GM23338 (cell line): ENCODE measurements around the gene IMPDH1. TPM values are rescaled to one million over a fixed set of nuclear protein-coding genes. Genes with fewer than 3 reads are reported as not detected.

ENCODE experiments used
- ATAC-seq: fragments of 200-7000 bp; cut with Tn5 transposase; 3 replicates; pipeline ENCODE4 v1.9.1; 2020
- DNase-seq: peaks from one replicate; pipeline ENCODE4 v3.0.0-alpha.2; 2015; ENCODE audit warnings: low spot score
- H2AFZ ChIP-seq: fragments of 200-600 bp; sonication (generic); 2 replicates; pipeline ENCODE4 v1.8.0; 2016; ENCODE audit warnings: antibody characterized with exemption, mild to moderate bottlenecking, moderate library complexity
- H3F3A ChIP-seq: fragments of 200-600 bp; sonication (generic); replicated peaks from 2 replicates; pipeline ENCODE4 v1.8.0; 2017; ENCODE audit warnings: antibody characterized with exemption, mixed run types, low read depth
- H3K27ac ChIP-seq: fragments of 200-600 bp; sonication (generic); 2 replicates; pipeline ENCODE4 v1.6.1; 2016; ENCODE audit warnings: low read depth
- H3K27me3 ChIP-seq: fragments of 200-600 bp; sonication (generic); 2 replicates; pipeline ENCODE4 v1.8.0; 2016; ENCODE audit warnings: mild to moderate bottlenecking, mixed run types, moderate library complexity; ENCODE audit not compliant: insufficient read depth
- H3K36me3 ChIP-seq: fragments of 200-600 bp; sonication (generic); 2 replicates; pipeline ENCODE4 v1.8.0; 2016; ENCODE audit warnings: mild to moderate bottlenecking; ENCODE audit not compliant: insufficient read depth
- H3K4me1 ChIP-seq: fragments of 200-600 bp; sonication (generic); 2 replicates; pipeline ENCODE4 v1.8.0; 2016; ENCODE audit warnings: mild to moderate bottlenecking, moderate library complexity; ENCODE audit not compliant: insufficient read depth
- H3K4me2 ChIP-seq: fragments of 200-600 bp; sonication (generic); 2 replicates; pipeline ENCODE4 v1.7.1; 2017; ENCODE audit warnings: mixed run types
- H3K4me3 ChIP-seq: fragments of 200-600 bp; sonication (generic); 2 replicates; pipeline ENCODE4 v1.6.1; 2016; ENCODE audit warnings: mixed run types
- H3K79me2 ChIP-seq: fragments of 200-600 bp; sonication (generic); replicated peaks from 2 replicates; pipeline ENCODE4 v1.8.0; 2017; ENCODE audit warnings: mild to moderate bottlenecking; ENCODE audit not compliant: insufficient read depth
- H3K9me2 ChIP-seq: fragments of 200-600 bp; sonication (generic); 2 replicates; pipeline ENCODE4 v1.8.0; 2017; ENCODE audit not compliant: insufficient read depth
- H4K20me1 ChIP-seq: fragments of 200-600 bp; sonication (generic); replicated peaks from 2 replicates; pipeline ENCODE4 v1.8.0; 2017; ENCODE audit warnings: mild to moderate bottlenecking; ENCODE audit not compliant: insufficient read depth
- H3K27ac Mint-ChIP-seq: 2 replicates; pipeline ENCODE4 v1.8.0; 2020; ENCODE audit warnings: inconsistent platforms, mild to moderate bottlenecking, moderate library complexity, mixed read lengths
- H3K27me3 Mint-ChIP-seq: 3 replicates; pipeline ENCODE4 v1.8.0; 2022; ENCODE audit warnings: low read depth, mild to moderate bottlenecking, moderate library complexity, mixed read lengths, inconsistent platforms; ENCODE audit not compliant: insufficient read depth, poor library complexity
- H3K36me3 Mint-ChIP-seq: 3 replicates; pipeline ENCODE4 v1.8.0; 2021; ENCODE audit warnings: low read depth, mild to moderate bottlenecking, inconsistent platforms, moderate library complexity, mixed read lengths
- H3K4me1 Mint-ChIP-seq: 3 replicates; pipeline ENCODE4 v1.8.0; 2020; ENCODE audit warnings: mild to moderate bottlenecking, inconsistent platforms, mixed read lengths
- H3K4me3 Mint-ChIP-seq: 3 replicates; pipeline ENCODE4 v1.8.0; 2021; ENCODE audit warnings: moderate library complexity, mild to moderate bottlenecking, inconsistent platforms, mixed read lengths
- H3K9me3 Mint-ChIP-seq: 3 replicates; pipeline ENCODE4 v1.8.0; 2020; ENCODE audit warnings: moderate library complexity, mild to moderate bottlenecking, inconsistent platforms, mixed read lengths
- CTCF ChIP-seq, 2 experiments: fragments of 200-600 bp in 1 of 2; sonication (generic) in 1 of 2; conservative IDR thresholded peaks; 2 replicates each; pipeline versions ENCODE4 v1.5.1 to v1.6.1; 2016 to 2017; ENCODE audit warnings: antibody characterized with exemption in 2 of 2, low read depth in 2 of 2, mild to moderate bottlenecking in 2 of 2, moderate library complexity in 1 of 2
- POLR2AphosphoS5 ChIP-seq: IDR thresholded peaks from 2 replicates; pipeline ENCODE4 v1.6.1; 2016; ENCODE audit warnings: antibody characterized with exemption, low read depth
- STAT1 ChIP-seq: IDR thresholded peaks from one replicate; pipeline ENCODE4 v1.6.1; 2016; ENCODE audit warnings: antibody characterized with exemption; ENCODE audit not compliant: unreplicated experiment
- ZNF331 ChIP-seq: fragments of 250-450 bp; sonication (Bioruptor Pico); IDR thresholded peaks from 2 replicates; pipeline ENCODE4 v1.5.0; 2020; ENCODE audit warnings: low read depth, mild to moderate bottlenecking, moderate library complexity
- ZNF462 ChIP-seq: fragments of 250-450 bp; sonication (Bioruptor Pico); IDR thresholded peaks from 2 replicates; pipeline ENCODE4 v1.5.0; 2020; ENCODE audit warnings: mild to moderate bottlenecking, moderate library complexity
- polyA plus RNA-seq: library from polyadenylated mRNA; unstranded; fragments of >200 nt; fragmentation: Nextera tagmentation; extraction: Ambion mirVana; gene quantifications from 2 replicates; pipeline ENCODE4 v1.2.1, GENCODE V29; 2016
- total RNA-seq: library from RNA; depleted of rRNA; stranded (reverse); fragments of >200 nt; shearing (Covaris generic); gene quantifications from 2 replicates; pipeline ENCODE4 v1.2.3, GENCODE V29; 2014

The IMPDH1 gene
- total and polyA plus RNA-seq, 2 experiments from 2014 or later = 16.4 to 48.3 TPM

GRCh38 chr7:128427289-128427891 lies 17.6 kb upstream of the IMPDH1 start:
- H3K36me3 ChIP-seq = no peaks in the 10 kb centered on the region
- TF ChIP-seq POLR2AphosphoS5 = no peak
- TF ChIP-seq CTCF (conservative IDR thresholded peaks at IDR 0.05; ENCODE audit: low read depth in 2 of 2) = peak; percentile 86 to 92
- H3K4me1 Mint-ChIP-seq = peaks cover 12% of the 10 kb centered on the region
- no peaks in the 10 kb centered on the region for H3F3A ChIP-seq
- no peak overlapping the region for H3K27ac ChIP-seq
- H3K27me3 Mint-ChIP-seq = peaks cover 5% of the 10 kb centered on the region
- no peak overlapping the region for H2AFZ ChIP-seq
- no peaks in the 10 kb centered on the region for H3K27me3 ChIP-seq
- H3K36me3 Mint-ChIP-seq = no peaks in the 10 kb centered on the region
- DNase-seq (peak; percentile 88), ATAC-seq (peak; percentile 60)
- no peaks in the 10 kb centered on the region for H3K9me3 Mint-ChIP-seq
- H3K27ac Mint-ChIP-seq = no peak overlapping the region
- no peaks in the 10 kb centered on the region for H3K79me2 ChIP-seq
- no peak overlapping the region for H3K4me3 ChIP-seq
- H3K4me2 ChIP-seq = no peak overlapping the region
- peaks cover 8% of the 10 kb centered on the region; the same call in 1 of the 2 replicates for H3K4me1 ChIP-seq
- H4K20me1 ChIP-seq = no peaks in the 10 kb centered on the region
- H3K9me2 ChIP-seq = no peaks in the 10 kb centered on the region
- H3K4me3 Mint-ChIP-seq = no peak overlapping the region

- Histone ChIP-seq H2AFZ (no peak overlapping the region), H3K4me1 (no peaks in the 10 kb centered on the region), H3K27me3 (no peaks in the 10 kb centered on the region), H3K9me2 (no peaks in the 10 kb centered on the region), H3K36me3 (no peaks in the 10 kb centered on the region), H3K79me2 (no peaks in the 10 kb centered on the region), H4K20me1 (no peaks in the 10 kb centered on the region), H3K4me3 (no peak overlapping the region), H3K4me2 (no peak overlapping the region), H3K27ac (no peak overlapping the region), H3F3A (no peaks in the 10 kb centered on the region)
- ATAC-seq (peak; percentile 76), DNase-seq (peak; percentile 79)
- no peaks in the 10 kb centered on the region for H3K4me1 Mint-ChIP-seq
- no peaks in the 10 kb centered on the region for H3K9me3 Mint-ChIP-seq
- H3K4me3 Mint-ChIP-seq = no peak overlapping the region
- no peaks in the 10 kb centered on the region for H3K36me3 Mint-ChIP-seq
- H3K27me3 Mint-ChIP-seq = peaks cover 5% of the 10 kb centered on the region
- peak; percentile 95 to 96 for TF ChIP-seq CTCF (conservative IDR thresholded peaks at IDR 0.05; ENCODE audit: low read depth in 2 of 2)
- no peak for TF ChIP-seq ZNF331 (CRISPR knock-in tag)
- no peak overlapping the region for H3K27ac Mint-ChIP-seq
Measured at GRCh38 chr7:128425850-128426249, 16.1 kb upstream of the IMPDH1 start.

GRCh38 chr7:128424686-128425275 lies 15.0 kb upstream of the IMPDH1 start:
- no peaks in the 10 kb centered on the region for H3K27me3 ChIP-seq
- Mint-ChIP-seq H3K9me3 (no peaks in the 10 kb centered on the region), H3K4me1 (no peaks in the 10 kb centered on the region), H3K36me3 (no peaks in the 10 kb centered on the region), H3K27me3 (peaks cover 5% of the 10 kb centered on the region), H3K4me3 (no peak overlapping the region), H3K27ac (no peak overlapping the region)
- no peak overlapping the region for H3K4me3 ChIP-seq
- no peak overlapping the region for H3K4me2 ChIP-seq
- no peaks in the 10 kb centered on the region for H3K4me1 ChIP-seq
- H3K79me2 ChIP-seq = no peaks in the 10 kb centered on the region
- H3K36me3 ChIP-seq = no peaks in the 10 kb centered on the region
- ATAC-seq (no peak), DNase-seq (no peak)
- H3K27ac ChIP-seq = no peak overlapping the region
- H3K9me2 ChIP-seq = no peaks in the 10 kb centered on the region
- H4K20me1 ChIP-seq = no peaks in the 10 kb centered on the region
- H3F3A ChIP-seq = no peaks in the 10 kb centered on the region
- H2AFZ ChIP-seq = no peak overlapping the region
- no peak for TF ChIP-seq ZNF462 (CRISPR knock-in tag)
- no peak for TF ChIP-seq STAT1
